GM12875 (cell line): ENCODE data around the gene CAVIN2.

Experiments
- H3K4me3 ChIP-seq: one replicate; pipeline ENCODE4 v1.5.1; 2011; ENCODE audit warnings: low read depth, low read length, control low read depth
- TF ChIP-seq, protein P1 (sequence below): IDR thresholded peaks from 2 replicates; pipeline ENCODE4 v1.5.1; 2011; ENCODE audit warnings: low read depth, mild to moderate bottlenecking, control low read depth, inconsistent platforms, low read length, moderate library complexity, borderline replicate concordance; ENCODE audit not compliant: insufficient read depth

Gene CAVIN2

DNA sequence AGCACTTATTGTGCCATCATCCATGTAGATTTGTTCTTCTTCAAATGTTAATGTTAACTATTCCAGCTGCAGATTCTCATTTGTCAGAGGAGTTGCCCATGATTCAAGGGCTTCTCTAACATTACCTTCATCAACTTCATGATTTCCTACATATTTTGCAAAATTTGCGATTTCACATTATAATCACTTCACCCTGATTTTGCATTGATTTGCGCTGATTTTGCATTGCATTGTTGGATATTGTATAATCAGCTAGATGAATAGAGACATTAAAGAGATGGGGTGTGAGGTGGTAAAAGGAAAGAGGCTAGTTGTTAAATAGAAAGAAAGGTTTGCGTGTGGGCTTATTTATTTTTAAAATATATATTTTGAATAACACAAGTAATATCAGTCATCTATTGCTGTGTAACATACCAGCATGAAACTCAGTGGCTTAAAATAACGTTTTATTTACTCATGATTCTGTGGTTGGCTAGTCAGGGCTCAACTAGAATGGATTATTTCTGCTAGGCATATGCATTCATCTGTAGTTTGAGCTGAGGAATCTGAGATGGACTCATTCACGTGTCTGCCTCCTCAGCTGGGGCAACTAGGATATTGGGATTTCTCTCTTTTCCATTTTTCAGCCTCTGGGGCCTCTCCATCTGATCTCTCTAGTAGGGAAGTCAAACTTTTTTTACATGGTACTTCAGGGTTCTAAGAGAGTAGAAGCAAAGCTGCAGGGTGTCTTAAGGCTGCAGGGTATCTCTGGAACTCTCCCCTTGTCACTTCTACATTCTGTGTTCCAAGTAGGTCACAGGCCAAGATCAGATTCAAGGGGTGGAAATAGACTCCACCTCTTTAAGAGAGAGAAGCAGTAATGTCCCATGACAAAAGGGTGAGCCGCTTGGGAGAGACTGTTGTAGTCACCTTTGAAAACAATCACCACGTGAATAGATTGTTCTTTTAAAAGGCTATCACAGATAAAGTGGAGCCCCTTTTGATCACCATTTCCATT is 2.2 kb upstream of the CAVIN2 start:
- H3K4me3 ChIP-seq = no peak overlapping the region
- TF ChIP-seq, protein P1, sequence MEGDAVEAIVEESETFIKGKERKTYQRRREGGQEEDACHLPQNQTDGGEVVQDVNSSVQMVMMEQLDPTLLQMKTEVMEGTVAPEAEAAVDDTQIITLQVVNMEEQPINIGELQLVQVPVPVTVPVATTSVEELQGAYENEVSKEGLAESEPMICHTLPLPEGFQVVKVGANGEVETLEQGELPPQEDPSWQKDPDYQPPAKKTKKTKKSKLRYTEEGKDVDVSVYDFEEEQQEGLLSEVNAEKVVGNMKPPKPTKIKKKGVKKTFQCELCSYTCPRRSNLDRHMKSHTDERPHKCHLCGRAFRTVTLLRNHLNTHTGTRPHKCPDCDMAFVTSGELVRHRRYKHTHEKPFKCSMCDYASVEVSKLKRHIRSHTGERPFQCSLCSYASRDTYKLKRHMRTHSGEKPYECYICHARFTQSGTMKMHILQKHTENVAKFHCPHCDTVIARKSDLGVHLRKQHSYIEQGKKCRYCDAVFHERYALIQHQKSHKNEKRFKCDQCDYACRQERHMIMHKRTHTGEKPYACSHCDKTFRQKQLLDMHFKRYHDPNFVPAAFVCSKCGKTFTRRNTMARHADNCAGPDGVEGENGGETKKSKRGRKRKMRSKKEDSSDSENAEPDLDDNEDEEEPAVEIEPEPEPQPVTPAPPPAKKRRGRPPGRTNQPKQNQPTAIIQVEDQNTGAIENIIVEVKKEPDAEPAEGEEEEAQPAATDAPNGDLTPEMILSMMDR = no peak

DNA sequence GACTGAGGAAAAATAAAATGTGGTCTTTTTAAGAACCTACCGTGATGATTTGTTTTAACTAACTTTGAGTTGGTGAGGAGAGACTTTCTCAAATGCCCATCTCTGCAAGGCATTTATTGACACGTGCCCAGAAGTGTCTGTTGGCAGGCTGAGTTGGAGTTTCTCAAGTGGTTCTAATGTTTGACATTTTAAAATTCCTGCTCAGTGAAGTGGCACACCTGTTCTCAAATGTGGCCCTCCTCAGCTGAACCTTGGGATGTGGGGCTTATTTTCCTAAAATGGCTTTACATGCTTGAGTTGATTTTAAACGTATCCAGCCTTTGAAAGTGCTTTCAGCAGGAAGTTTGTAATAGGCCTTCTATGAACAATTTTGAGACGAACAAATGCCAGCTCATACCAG is 876 bp upstream of the CAVIN2 start:
- no peak overlapping the region for H3K4me3 ChIP-seq
- TF ChIP-seq, protein P1 = no peak

DNA sequence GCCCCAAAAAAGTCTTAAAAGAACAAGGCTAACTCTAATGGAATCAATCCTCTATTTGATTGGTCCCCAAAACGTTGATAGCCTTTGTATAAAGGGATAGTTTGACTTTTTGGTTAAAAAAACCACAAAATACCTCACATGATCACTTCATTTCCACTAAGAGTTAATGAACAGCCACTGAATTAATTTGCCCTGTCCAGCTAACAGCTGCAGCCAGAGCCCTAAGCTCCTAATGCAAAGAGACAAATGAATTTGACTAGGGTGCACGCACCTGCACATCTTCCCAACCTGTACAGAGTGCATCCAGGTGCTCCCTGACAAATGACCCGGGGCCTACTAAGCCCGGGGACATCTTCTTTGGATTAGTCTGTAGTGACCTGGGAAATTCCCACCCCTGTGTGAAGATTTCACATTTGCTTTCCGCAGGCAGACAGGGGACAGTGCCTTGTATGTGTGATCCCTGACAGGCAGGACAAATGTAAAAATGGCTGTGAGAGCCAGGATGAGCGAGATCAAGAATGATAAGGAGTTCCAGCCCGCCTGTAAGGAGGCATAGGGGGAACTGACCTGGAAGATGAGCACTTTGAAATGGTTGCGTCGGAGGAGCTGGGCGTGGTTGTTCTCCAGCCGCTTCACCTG is 893 bp downstream of the CAVIN2 start:
- TF ChIP-seq, protein P1 = no peak
- no peak overlapping the region for H3K4me3 ChIP-seq

DNA sequence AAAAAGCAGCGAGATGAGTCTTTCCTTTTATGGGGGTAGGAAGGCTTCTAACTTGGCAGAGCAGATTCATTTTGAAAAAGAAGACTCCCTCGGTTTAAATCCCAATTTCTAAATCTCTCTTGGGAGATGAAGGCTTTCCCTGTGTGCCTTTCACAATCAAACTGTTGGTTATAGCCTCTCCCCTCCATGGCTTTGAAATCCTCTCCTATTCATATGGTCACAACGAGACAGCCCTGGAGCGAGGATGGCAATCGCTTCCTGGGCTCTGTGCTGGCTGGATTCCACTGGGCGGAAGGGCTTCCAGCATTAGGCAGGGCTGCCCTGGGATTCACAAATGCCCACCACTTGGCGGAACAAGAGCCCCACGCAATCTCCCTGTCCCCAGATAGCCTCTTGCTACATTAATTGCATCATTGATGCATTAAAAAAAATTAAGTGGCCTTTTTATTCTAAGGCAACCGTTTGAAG is 1.6 kb downstream of the CAVIN2 start:
- TF ChIP-seq, protein P1 = no peak
- H3K4me3 ChIP-seq = no peak overlapping the region

DNA sequence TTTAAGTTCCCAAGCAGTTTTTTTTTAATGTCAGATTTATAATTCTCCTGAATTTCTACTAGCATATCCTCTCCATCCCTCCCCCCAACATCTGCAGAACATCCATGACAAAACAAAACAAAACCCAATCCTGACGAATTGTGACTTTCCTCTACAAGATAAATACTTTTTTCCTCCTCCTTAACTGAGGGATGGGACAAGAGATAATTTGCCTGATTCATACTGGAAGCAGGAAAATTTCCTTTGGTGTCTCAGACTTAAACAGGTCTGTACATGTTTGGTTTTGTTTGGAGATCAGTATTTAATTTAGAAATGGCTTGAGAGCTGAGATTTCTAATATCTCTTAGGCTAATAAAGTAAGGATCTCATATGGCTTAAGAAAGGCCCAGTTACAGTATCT is 2.2 kb downstream of the CAVIN2 start:
- H3K4me3 ChIP-seq = no peak overlapping the region

DNA sequence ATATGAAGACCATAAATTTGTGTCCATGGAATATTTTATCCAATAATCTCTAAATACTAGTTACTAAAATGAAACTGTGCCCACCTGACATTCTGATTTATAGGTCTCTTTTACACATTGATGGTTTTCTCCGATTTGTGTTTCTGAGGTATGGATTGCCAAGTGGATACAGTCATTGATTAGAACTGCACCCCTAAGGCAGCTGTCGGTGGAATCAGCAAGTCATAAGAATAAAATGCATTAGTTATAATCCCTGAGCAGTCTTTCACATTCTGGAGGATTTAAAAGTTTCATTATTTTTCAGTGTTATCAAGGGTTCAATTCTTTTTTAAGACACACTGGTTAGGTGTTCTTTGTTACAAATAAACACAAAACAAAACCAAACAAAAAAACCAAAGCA is 6.0 kb downstream of the CAVIN2 start:
- no peak overlapping the region for H3K4me3 ChIP-seq
- TF ChIP-seq, protein P1 = no peak

More for the DNA sequence above, 2.2 kb downstream of the CAVIN2 start:
- TF ChIP-seq, protein P1 = no peak
